Measurements from ENCODE around the gene RAB3GAP2.
"Not testable (repeated sequence)": the region's sequence is repeated elsewhere in the genome, so short reads cannot be mapped to it uniquely, and the experiment has no call there.

Gene RAB3GAP2

DNA sequence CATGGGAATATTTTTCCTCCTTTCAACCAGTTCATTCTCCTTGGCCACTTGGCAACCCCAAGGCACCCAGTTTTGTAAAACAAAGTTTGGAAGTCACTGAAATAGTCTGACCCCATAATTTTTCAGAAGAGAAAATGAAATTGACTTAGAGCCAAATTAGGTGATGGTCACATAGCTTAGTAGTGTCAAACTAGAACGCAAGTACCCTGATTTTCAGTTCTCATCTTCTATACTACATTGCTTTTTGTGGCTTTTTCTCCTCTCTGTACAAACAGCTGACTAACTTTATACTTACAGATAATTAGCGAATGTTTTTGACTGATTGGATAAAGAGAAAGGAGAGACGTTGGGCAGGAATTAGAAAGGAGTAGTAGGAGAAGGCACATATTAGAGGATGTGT, 145.2 kb downstream of the RAB3GAP2 start:
- DNase-seq: no peak

GRCh38 chr1:220124542-220124941, 147.7 kb downstream of the RAB3GAP2 start:
- no peak for DNase-seq

DNA sequence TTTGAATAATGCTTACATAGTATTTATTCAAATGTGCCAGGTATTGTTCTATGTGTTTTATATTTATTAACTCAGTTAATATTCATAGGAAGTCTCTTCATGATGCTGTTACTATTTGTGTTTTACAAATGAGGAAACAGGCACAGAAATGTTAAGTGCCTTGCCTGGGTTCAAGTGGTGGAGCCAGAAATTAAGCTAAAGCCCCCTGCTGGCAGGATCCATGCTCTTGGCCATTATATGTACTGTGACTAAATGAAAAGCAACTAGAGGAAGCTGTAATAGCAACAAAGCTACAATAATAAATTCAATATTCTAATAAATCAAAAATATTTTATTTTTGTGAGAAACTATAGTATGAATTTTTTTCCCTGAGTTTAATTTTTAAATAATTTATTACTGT, 148.4 kb downstream of the RAB3GAP2 start:
- DNase-seq: no peak

- no peak for DNase-seq
These were observed 149.2 kb downstream of the RAB3GAP2 start for GRCh38 chr1:220123066-220123465.

GRCh38 chr1:220121791-220122530, 150.3 kb downstream of the RAB3GAP2 start:
- no peak for DNase-seq

DNA sequence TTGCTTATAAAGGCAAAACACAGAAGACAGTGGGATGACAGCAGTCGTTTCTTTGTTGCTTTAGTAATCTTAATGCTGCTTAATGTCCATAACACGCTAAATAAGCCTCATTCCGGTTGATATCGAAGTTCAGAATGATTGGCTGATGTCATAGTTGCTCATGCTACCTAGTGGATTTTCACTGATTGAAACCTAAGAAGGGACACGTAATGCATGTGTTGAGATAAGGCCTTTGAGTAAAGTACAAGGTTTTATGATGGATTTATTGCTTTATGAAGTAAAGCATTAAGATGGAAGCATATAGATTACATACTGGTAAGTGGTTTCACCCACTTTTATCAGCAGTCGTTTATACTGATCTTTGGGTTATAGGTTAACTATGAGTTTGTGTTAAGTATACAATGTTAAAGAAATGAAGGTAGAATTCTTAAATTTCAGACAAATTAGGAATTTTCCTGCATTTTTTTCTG, 153.2 kb downstream of the RAB3GAP2 start:
- no peak for DNase-seq

DNA sequence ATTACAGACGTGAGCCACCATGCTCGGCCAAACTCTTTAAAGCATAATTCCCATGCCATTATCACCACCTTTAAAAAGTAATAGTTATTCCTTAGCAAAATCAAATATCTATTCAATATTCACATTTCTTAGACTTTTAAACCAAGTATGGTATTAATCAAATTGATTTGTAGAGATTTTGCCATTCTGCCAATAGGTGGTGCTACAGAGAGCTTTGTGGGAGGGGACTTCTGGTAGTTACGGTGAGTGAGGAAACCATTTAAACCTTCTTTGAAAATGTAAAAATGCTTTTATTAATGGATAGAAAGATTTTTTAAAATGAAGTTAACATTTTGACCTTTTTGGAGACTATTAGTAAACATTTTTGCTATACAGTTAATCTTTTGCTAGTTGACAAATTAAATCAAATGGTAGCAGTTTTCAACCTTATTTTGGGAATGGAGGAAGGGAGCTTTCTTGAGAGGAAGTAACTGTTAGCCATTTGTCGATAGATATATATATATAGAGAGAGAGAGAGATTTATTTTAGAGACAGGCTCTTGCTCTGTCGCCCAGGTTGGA, 159.0 kb downstream of the RAB3GAP2 start:
- DNase-seq: no peak

GRCh38 chr1:220112600-220112999, 159.7 kb downstream of the RAB3GAP2 start:
- DNase-seq: not testable (repeated sequence)

GRCh38 chr1:220110473-220110872, 161.8 kb downstream of the RAB3GAP2 start:
- not testable (repeated sequence) for DNase-seq

GRCh38 chr1:220099826-220100225, 172.4 kb downstream of the RAB3GAP2 start:
- DNase-seq: no peak
